ENCODE data around the gene RECQL5. TPM values are rescaled to one million over a fixed set of nuclear protein-coding genes. Genes with fewer than 3 reads are reported as not detected.

Gene RECQL5
- total and polyA plus RNA-seq, 2 of the 8 experiments (the other 6 are each of a cell fraction or from before 2014, with no cell fraction given), result 15.1 to 41.1 TPM

DNA sequence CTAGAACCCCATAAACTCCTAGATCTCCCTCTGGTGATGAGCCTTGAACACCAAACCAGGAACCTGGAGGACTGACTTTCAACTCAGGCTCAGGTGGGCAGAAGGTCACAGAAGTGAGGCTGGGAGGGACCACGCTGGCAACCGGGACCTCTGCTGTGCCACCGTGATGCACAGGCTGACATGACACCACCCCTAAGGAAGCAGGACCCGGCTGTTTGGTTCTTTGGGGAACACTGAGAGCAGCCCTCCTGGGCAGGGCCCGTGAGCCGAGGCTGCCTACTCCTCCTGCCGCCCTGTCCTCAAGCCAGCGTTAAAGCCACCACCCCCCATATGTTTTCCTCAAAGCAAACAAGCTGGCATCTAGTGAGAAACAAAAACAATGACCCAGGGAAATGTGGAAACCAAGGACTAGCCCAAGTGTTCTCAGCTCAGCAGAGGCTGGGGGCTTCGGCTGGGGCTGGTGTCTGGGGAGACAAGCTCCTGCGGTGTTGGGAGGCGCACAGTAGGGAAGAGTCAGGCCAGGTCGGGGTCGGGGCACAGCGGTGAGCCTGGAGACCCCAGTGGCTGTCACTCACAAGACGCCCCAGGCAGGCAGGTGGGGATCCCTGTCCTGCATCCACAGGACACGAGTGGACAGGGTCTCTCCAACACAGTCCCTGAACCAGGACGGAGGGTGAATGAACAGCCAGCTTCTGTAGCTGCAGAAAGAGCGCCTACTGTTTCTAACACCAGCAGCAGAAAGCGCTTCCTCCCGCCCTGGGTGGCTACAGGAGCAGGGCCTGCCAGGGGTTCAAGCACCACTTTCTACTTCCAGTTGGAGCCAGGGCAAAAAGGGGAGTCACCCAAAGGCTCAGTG is 32.0 kb downstream of the RECQL5 start:
- H2BK20ac ChIP-seq (ENCODE audit: low read length), result no peak overlapping the region
- peak in 1 of 2 experiments; percentile 43 for DNase-seq (ENCODE audit: low read depth in 1 of 2, low spot score in 2 of 2)
- ChIA-PET CTCF (ENCODE audit: partially characterized antibody) (interaction anchor here (0.8 to 59.2 kb wide), 15 partner anchors 9 to 395 kb away, joined by 3 to 2200 read pairs (median 8); partner anchors contain the start of genes RECQL5, SAP30BP and SMIM5), POLR2A (ENCODE audit: partially characterized antibody) (interaction anchor here (1.1 to 3.4 kb wide), 8 partner anchors 8 to 145 kb away, joined by 3 to 19 read pairs (median 5); a partner anchor contains a TSS)
- peaks cover 0 to 3% (median under 1%) of the 10 kb centered on the region in 4 experiments; a peak in 2 of 8 replicates for H3K36me3 ChIP-seq (ENCODE audit: control insufficient read depth in 2 of 4, insufficient read depth in 4 of 4, low read length in 3 of 4)
- H3K4me2 ChIP-seq (ENCODE audit: insufficient read depth in 1 of 2, low read depth in 2 of 2, low read length in 2 of 2), result no peak overlapping the region; a peak in 1 of 4 replicates
- no peak overlapping the region for H2BK12ac ChIP-seq (ENCODE audit: low read depth, low read length)
- no peak overlapping the region for H3K4me3 ChIP-seq (ENCODE audit: extremely low read depth in 1 of 4, insufficient read depth in 2 of 4, low read depth in 3 of 4, low read length in 4 of 4)
- H4K91ac ChIP-seq (replicated peaks; ENCODE audit: insufficient read length, low read length), result no peak overlapping the region
- H3K79me1 ChIP-seq (ENCODE audit: low read depth, low read length), result no peaks in the 10 kb centered on the region
- H3K56ac ChIP-seq (replicated peaks; ENCODE audit: insufficient read length, low read depth, low read length), result no peak overlapping the region
- H4K20me1 ChIP-seq (replicated peaks in 1 of 2; ENCODE audit: control insufficient read depth in 1 of 2, insufficient read depth in 2 of 2, low read length in 2 of 2), result peaks cover 5 to 20% of the 10 kb centered on the region in 2 experiments
- no peak overlapping the region for H4K5ac ChIP-seq (ENCODE audit: insufficient read length, low read depth, low read length)
- no peak overlapping the region for H3K18ac ChIP-seq (ENCODE audit: extremely low read depth, low read length)
- H2BK15ac ChIP-seq (ENCODE audit: low read length), result no peak overlapping the region
- H3K23me2 ChIP-seq (ENCODE audit: low read depth, low read length), result no peaks in the 10 kb centered on the region
- H3K27me3 ChIP-seq (replicated peaks in 1 of 4; ENCODE audit: control insufficient read depth in 3 of 4, extremely low read depth in 1 of 4, insufficient read depth in 3 of 4, low read length in 3 of 4), result no peaks in the 10 kb centered on the region
- no peak overlapping the region for H2BK120ac ChIP-seq (replicated peaks; ENCODE audit: low read depth, low read length)
- WGBS, 2 experiments (ENCODE audit: extremely low coverage in 1 of 2, insufficient coverage in 1 of 2, insufficient read length in 1 of 2, insufficient replicate concordance in 2 of 2, low coverage in 1 of 2, low lambda C conversion rate in 2 of 2, missing lambda C conversion rate in 1 of 2), result 92% methylated on average over 20 of the region's 20 CpGs; no CpG with 5 or more reads in 1 of the 2 experiments
- H3K79me2 ChIP-seq (ENCODE audit: control insufficient read depth in 1 of 2, insufficient read depth in 2 of 2, low read length in 2 of 2), result no peaks in the 10 kb centered on the region
- no peak overlapping the region for H3K4ac ChIP-seq (replicated peaks; ENCODE audit: insufficient read length, low read depth, low read length)
- no peak overlapping the region for H2AFZ ChIP-seq (ENCODE audit: low read length)
- H3K9me3 ChIP-seq (ENCODE audit: insufficient read depth in 2 of 2, low read depth in 1 of 2, low read length in 1 of 2), result no peaks in the 10 kb centered on the region
- H3K9ac ChIP-seq (replicated peaks in 1 of 4; ENCODE audit: extremely low read depth in 1 of 4, low read depth in 3 of 4, low read length in 3 of 4), result no peak overlapping the region
- H2AK5ac ChIP-seq (ENCODE audit: low read depth, low read length), result no peak overlapping the region
- no peak for FAIRE-seq
- H3K4me1 ChIP-seq (replicated peaks in 1 of 4; ENCODE audit: control insufficient read depth in 3 of 4, insufficient read depth in 4 of 4, low read length in 3 of 4), result peaks cover 0 to 16% (median 11%) of the 10 kb centered on the region in 4 experiments; a peak in 5 of 7 replicates
- no peak overlapping the region for H4K8ac ChIP-seq (ENCODE audit: extremely low read depth, insufficient read depth, low read length)
- H3K14ac ChIP-seq (ENCODE audit: insufficient read length), result no peak overlapping the region
- no peak overlapping the region for H3K27ac ChIP-seq (ENCODE audit: low read depth, low read length)
- H3K23ac ChIP-seq (ENCODE audit: insufficient read length), result no peak overlapping the region
- H2BK5ac ChIP-seq (ENCODE audit: low read depth, low read length), result no peak overlapping the region
- TF ChIP-seq KDM5A (IDR thresholded peaks at IDR 0.05; ENCODE audit: low read length), result no peak
- no peak for TF ChIP-seq BRCA1 (IDR thresholded peaks at IDR 0.05; ENCODE audit: low read depth, low read length)
- TF ChIP-seq NRF1 (IDR thresholded peaks at IDR 0.05; ENCODE audit: low read depth, low read length), result no peak
- no peak for TF ChIP-seq CREB1 (IDR thresholded peaks at IDR 0.05)
- TF ChIP-seq RFX5 (IDR thresholded peaks at IDR 0.05; ENCODE audit: borderline replicate concordance, low read depth, low read length), result no peak
- TF ChIP-seq, protein P1, sequence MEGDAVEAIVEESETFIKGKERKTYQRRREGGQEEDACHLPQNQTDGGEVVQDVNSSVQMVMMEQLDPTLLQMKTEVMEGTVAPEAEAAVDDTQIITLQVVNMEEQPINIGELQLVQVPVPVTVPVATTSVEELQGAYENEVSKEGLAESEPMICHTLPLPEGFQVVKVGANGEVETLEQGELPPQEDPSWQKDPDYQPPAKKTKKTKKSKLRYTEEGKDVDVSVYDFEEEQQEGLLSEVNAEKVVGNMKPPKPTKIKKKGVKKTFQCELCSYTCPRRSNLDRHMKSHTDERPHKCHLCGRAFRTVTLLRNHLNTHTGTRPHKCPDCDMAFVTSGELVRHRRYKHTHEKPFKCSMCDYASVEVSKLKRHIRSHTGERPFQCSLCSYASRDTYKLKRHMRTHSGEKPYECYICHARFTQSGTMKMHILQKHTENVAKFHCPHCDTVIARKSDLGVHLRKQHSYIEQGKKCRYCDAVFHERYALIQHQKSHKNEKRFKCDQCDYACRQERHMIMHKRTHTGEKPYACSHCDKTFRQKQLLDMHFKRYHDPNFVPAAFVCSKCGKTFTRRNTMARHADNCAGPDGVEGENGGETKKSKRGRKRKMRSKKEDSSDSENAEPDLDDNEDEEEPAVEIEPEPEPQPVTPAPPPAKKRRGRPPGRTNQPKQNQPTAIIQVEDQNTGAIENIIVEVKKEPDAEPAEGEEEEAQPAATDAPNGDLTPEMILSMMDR (IDR thresholded peaks at IDR 0.05; ENCODE audit: control extremely low read depth in 1 of 3, insufficient read depth in 1 of 3, low read depth in 1 of 3, low read length in 3 of 3), result no peak
- no peak for TF ChIP-seq CBX8 (IDR thresholded peaks at IDR 0.05; ENCODE audit: borderline replicate concordance, low read depth, low read length)
- TF ChIP-seq JUND (IDR thresholded peaks at IDR 0.05; ENCODE audit: low read length), result no peak
- no peak for TF ChIP-seq RXRA (IDR thresholded peaks at IDR 0.05; ENCODE audit: insufficient read depth, low read depth, low read length)

Data from H1 (cell line).